ENCODE measurements around the gene MSL1.

- no peak for TF ChIP-seq EZH2 (IDR thresholded peaks at IDR 0.05; ENCODE audit: borderline replicate concordance, insufficient read depth, low read length, poor library complexity, severe bottlenecking)
- TF ChIP-seq CTCF (IDR thresholded peaks at IDR 0.05; ENCODE audit: poor library complexity, severe bottlenecking), result no peak
Observed at GRCh38 chr17:40167685-40168261, 46.0 kb downstream of the MSL1 start.
